ENCODE measurements around the gene USP35. TPM values are rescaled to one million over a fixed set of nuclear protein-coding genes. Genes with fewer than 3 reads are reported as not detected.
A peak's percentile ranks its signal among the peaks of the same experiment; 100 is the strongest.

Gene USP35
- total RNA-seq, 4 donors from 2014 or later, result 7.4 to 17.2 (median 10.9) TPM

DNA sequence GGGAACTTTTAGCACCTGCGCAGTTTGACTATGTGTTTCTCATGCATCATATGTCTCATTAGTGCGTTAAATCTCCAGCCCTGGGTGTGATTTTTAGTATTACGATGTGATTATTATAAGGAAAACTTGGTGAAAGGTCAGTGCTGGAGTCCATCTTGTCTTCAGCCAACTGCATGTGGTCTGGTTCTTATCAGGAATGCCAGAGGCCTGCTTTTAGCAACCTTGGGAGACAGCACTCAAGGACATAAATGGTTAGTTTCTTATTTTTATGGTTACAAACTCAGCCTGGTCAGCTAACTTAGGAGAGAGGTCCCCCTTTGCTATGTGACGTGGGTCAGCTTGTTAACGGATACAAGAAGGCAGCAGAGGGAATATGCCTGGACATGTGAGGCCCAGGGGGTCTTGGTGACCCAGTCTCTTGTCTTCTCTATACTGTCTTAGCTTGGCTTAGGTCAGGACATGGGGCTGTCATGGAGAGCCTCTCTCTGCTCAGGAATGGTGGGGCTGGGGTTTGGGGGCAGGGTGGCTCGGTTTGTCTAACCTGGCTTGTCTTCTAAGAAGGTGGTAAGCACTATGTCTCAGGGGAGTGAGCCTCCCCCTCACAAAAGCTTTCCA, 21.8 kb upstream of the USP35 start:
- DNase-seq, result no peak
- in situ Hi-C loops (cut with MboI; ENCODE audit: low pct_ligation_motif_present in 1 of 4, low pct_unique_long_range_greater_than_20kb in 1 of 4, low sequenced_read_pairs in 3 of 4) (no loop called here), intact Hi-C loops (cut with DNase I; ENCODE audit: low total_unique reads) (no loop called here)
- peaks cover 0 to 23% (median 9%) of the 10 kb centered on the region in 4 donors for H3K4me1 ChIP-seq
- H3K36me3 ChIP-seq, result no peaks in the 10 kb centered on the region
- peak overlapping the region in 3 of 4 donors; percentile 12 to 80 (median 56) for H3K27ac ChIP-seq
- WGBS, 2 donors (ENCODE audit: low coverage in 1 of 2), result 80 to 81% methylated on average over 1 to 6 of the region's 6 CpGs
- no peak overlapping the region for H3K4me3 ChIP-seq
- H3K9me3 ChIP-seq, result no peaks in the 10 kb centered on the region
- no peaks in the 10 kb centered on the region for H3K27me3 ChIP-seq
- TF ChIP-seq POLR2AphosphoS5 (IDR thresholded peaks at IDR 0.05) (peak; percentile 47 to 92 (median 71)), EP300 (IDR thresholded peaks at IDR 0.05; ENCODE audit: low read depth) (no peak)

- H3K27me3 ChIP-seq, result no peaks in the 10 kb centered on the region
- intact Hi-C loops (cut with DNase I; ENCODE audit: low total_unique reads), result no loop called here
- no peak overlapping the region for H3K4me3 ChIP-seq
- H3K27ac ChIP-seq, result peak overlapping the region; percentile 58 to 80 (median 62)
- 59 to 87% methylated on average over 8 to 16 of the region's 17 CpGs for WGBS, 2 donors (ENCODE audit: low coverage in 1 of 2)
- peak in 2 of 3 donors; percentile 28 to 33 for TF ChIP-seq POLR2AphosphoS5 (IDR thresholded peaks at IDR 0.05)
- no peak for TF ChIP-seq POLR2A (IDR thresholded peaks at IDR 0.05)
- DNase-seq, result peak; percentile 34
- H3K36me3 ChIP-seq, result peaks cover 0 to 4% (median under 1%) of the 10 kb centered on the region in 4 donors
- in situ Hi-C loops (cut with MboI; ENCODE audit: low pct_ligation_motif_present in 1 of 4, low pct_unique_long_range_greater_than_20kb in 1 of 4, low sequenced_read_pairs in 3 of 4), result no loop called here
- peaks cover 0 to 20% (median 8%) of the 10 kb centered on the region in 4 donors for H3K4me1 ChIP-seq
- H3K9me3 ChIP-seq, result no peaks in the 10 kb centered on the region
Observed at GRCh38 chr11:78168539-78169477, 19.9 kb upstream of the USP35 start.

- TF ChIP-seq EP300 (IDR thresholded peaks at IDR 0.05; ENCODE audit: low read depth) (no peak), POLR2A (IDR thresholded peaks at IDR 0.05) (no peak), CTCF (IDR thresholded peaks at IDR 0.05) (no peak), POLR2AphosphoS5 (IDR thresholded peaks at IDR 0.05) (no peak)
- Histone ChIP-seq H3K36me3 (peaks cover 0 to 10% (median 2%) of the 10 kb centered on the region in 4 donors), H3K9me3 (no peaks in the 10 kb centered on the region), H3K4me1 (peaks cover 0 to 20% (median 8%) of the 10 kb centered on the region in 4 donors), H3K27me3 (no peaks in the 10 kb centered on the region), H3K4me3 (no peak overlapping the region), H3K27ac (peak overlapping the region in 2 of 4 donors; percentile 62 to 80)
- in situ Hi-C loops (cut with MboI; ENCODE audit: low pct_ligation_motif_present in 1 of 4, low pct_unique_long_range_greater_than_20kb in 1 of 4, low sequenced_read_pairs in 3 of 4), result no loop called here
- DNase-seq, result no peak
- 93% methylated on average over 10 of the region's 11 CpGs; no CpG with 5 or more reads in 1 of the 2 donors for WGBS, 2 donors (ENCODE audit: low coverage in 1 of 2)
- intact Hi-C loops (cut with DNase I; ENCODE audit: low total_unique reads), result no loop called here
Observed at GRCh38 chr11:78170413-78170812, 18.3 kb upstream of the USP35 start.

- in situ Hi-C loops (cut with MboI; ENCODE audit: low pct_ligation_motif_present in 1 of 4, low pct_unique_long_range_greater_than_20kb in 1 of 4, low sequenced_read_pairs in 3 of 4), result no loop called here
- Histone ChIP-seq H3K27me3 (no peaks in the 10 kb centered on the region), H3K27ac (no peak overlapping the region), H3K4me3 (no peak overlapping the region), H3K9me3 (no peaks in the 10 kb centered on the region), H3K4me1 (peaks cover 0 to 20% (median 8%) of the 10 kb centered on the region in 4 donors), H3K36me3 (peaks cover 0 to 10% (median 2%) of the 10 kb centered on the region in 4 donors)
- WGBS, 2 donors (ENCODE audit: low coverage in 1 of 2), result 78 to 91% methylated on average over 3 to 7 of the region's 7 CpGs
- intact Hi-C loops (cut with DNase I; ENCODE audit: low total_unique reads), result no loop called here
- no peak for DNase-seq
- TF ChIP-seq POLR2A (IDR thresholded peaks at IDR 0.05), result no peak
- no peak for TF ChIP-seq POLR2AphosphoS5 (IDR thresholded peaks at IDR 0.05)
- TF ChIP-seq EP300 (IDR thresholded peaks at IDR 0.05; ENCODE audit: low read depth), result no peak
- TF ChIP-seq CTCF (IDR thresholded peaks at IDR 0.05), result no peak
Observed at GRCh38 chr11:78170874-78171549, 17.7 kb upstream of the USP35 start.
